HG03159 (cell line): ENCODE results near the gene ZNF358.

Source experiments
- ATAC-seq: cut with Tn5 transposase; IDR thresholded peaks from one replicate; pipeline ENCODE4 v1.9.1; 2021; ENCODE audit warnings: mild to moderate bottlenecking, moderate library complexity; ENCODE audit not compliant: unreplicated experiment

ZNF358 gene

DNA sequence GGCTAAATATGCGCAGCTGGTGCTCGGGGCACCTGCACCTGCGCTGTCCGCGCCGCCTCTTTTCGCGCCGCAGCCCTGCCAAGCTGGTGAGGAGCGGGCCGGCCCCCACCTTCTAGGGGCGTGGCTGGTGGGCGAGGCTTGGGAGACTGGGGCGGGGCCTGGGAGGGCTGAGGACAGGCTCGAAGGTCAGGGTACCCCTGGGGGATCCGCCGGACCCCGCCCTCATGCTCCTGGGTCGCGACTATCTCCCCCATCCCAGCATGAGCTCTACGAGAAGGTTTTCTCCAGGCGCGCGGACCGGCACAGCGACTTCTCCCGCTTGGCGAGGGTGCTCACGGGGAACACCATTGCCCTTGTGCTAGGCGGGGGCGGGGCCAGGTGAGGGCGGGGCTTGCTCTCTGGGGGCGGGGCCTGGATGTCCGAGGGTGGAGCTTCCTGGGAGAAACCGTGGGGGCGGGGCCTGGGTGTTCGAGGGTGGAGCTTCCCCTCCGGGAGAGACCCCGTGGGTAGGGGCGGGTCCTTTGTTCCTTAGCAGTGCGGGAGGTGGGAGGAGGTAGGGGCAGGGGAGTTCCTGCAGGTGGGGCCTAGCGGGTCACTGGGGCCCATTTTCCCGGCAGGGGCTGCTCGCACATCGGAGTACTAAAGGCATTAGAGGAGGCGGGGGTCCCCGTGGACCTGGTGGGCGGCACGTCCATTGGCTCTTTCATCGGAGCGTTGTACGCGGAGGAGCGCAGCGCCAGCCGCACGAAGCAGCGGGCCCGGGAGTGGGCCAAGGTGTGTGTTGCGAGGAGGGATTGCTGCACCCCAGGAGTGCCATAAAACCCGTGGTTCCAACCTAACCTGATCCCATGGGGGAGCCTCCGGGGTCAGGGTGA, 39.3 kb downstream of the ZNF358 start:
- no peak for ATAC-seq

- no peak for ATAC-seq
Observed at GRCh38 chr19:7556696-7557315, 40.9 kb downstream of the ZNF358 start.

DNA sequence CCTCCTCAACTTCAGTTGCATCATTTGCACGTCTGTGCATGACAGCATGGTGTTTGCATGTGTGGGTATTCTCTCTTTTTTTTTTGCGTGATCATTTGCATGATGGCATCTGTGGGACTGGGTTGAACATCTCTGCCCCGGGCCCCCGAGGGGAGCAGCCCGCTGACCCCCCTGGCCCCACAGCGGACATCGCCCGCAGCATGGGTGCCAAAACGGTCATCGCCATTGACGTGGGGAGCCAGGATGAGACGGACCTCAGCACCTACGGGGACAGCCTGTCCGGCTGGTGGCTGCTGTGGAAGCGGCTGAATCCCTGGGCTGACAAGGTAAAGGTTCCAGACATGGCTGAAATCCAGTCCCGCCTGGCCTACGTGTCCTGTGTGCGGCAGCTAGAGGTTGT, 42.8 kb downstream of the ZNF358 start:
- no peak for ATAC-seq

DNA sequence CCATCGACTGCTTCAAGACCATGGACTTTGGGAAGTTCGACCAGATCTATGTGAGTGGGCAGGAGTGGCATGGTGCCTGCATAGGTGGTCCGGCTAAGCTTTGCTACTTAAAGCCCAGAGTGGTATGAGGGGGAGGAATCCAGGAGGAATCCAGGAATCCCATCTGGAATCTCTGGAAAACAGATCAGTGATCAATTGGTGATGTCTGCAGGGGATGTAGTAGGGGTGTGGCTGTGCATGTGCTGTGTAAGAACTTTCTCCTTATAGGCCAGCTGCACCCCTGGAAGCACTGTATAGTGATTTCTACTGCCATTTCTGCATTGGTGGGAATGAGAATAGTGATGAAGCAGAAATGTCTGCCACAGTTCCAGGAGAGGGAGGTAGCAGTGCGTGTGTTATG, 43.2 kb downstream of the ZNF358 start:
- ATAC-seq = no peak

- no peak for ATAC-seq
Observed at GRCh38 chr19:7560255-7560654, 44.4 kb downstream of the ZNF358 start.

DNA sequence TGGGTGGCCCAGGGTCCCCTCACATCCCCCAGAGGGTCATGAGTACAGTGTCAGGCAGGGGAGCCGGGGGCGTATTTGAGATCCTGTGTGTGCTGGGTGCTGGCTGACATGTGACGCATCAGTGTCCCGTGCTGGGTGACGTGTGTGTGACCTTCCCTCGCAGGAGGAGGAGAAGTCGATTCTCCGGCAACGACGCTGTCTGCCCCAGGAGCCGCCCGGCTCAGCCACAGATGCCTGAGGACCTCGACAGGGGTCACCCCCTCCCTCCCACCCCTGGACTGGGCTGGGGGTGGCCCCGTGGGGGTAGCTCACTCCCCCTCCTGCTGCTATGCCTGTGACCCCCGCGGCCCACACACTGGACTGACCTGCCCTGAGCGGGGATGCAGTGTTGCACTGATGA, 45.4 kb downstream of the ZNF358 start:
- no peak for ATAC-seq

DNA sequence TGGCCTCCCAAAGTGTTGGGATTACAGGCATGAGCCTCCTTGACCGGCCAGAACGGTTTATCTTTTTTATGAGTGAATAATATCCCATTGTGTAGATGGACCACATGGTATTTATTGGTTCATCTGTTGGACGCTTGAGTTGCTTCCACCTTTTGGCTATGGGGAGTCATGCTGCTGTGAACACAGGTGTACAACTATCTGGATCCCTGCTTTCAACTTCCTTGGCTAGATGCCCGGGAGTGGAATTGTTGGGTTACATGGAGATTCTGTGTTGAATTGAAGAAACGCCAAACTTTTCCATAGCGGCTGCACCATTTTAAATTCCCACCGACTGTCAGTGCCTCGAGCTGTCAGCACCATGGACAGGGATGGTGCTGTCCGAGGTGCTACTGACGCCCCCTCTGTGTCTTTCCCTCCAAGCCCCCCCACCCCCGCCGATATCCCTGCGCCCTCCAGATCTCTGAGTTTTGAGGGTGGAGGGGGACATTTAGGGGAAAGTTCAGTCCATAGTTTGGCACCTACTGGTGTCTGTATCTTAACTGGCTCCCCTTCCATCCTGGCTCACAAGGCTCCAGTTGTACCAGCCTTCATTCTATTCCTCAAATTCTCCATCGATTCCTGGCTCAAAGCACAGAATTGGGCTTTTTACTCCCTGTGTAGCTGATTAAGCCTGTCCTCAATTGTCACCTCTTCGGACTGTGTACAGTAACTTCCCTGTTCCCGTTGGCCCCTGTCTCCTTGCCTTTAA, 46.9 kb downstream of the ZNF358 start:
- ATAC-seq = no peak

- ATAC-seq = no peak
Observed at GRCh38 chr19:7564866-7565265, 49.0 kb downstream of the ZNF358 start.

- no peak for ATAC-seq
Observed at GRCh38 chr19:7565332-7565731, 49.4 kb downstream of the ZNF358 start.
